HCT116 (cell line): ENCODE measurements around the gene SH3BP4.

Source experiments
- CBX3 ChIP-seq: IDR thresholded peaks from 2 replicates; pipeline ENCODE4 v1.6.1; 2012; ENCODE audit warnings: low read depth
- CEBPB ChIP-seq: IDR thresholded peaks from 2 replicates; pipeline ENCODE4 v1.6.1; 2012; ENCODE audit warnings: low read depth
- CTCF ChIP-seq, 3 experiments: fragments of 200-600 bp in 1 of 3; sonication (generic) in 1 of 3; IDR thresholded peaks in 2 of 3; conservative IDR thresholded peaks in 1 of 3; 2 replicates each; pipeline ENCODE4 v1.5.1; 2012 to 2017; ENCODE audit warnings: low read depth in 2 of 3, low read length in 2 of 3, antibody characterized with exemption in 1 of 3, borderline replicate concordance in 1 of 3, control low read depth in 1 of 3, mild to moderate bottlenecking in 1 of 3, mixed read lengths in 1 of 3, mixed run types in 1 of 3, moderate library complexity in 1 of 3; ENCODE audit not compliant: insufficient read depth in 1 of 3
- EGR1 ChIP-seq: IDR thresholded peaks from 2 replicates; pipeline ENCODE4 v1.6.1; 2012; ENCODE audit warnings: low read depth
- EZH2 ChIP-seq: fragments of 200-600 bp; sonication (generic); IDR thresholded peaks from 2 replicates; pipeline ENCODE4 v1.6.1; 2017; ENCODE audit warnings: antibody characterized with exemption, mixed run types
- EZH2phosphoT487 ChIP-seq: fragments of 200-600 bp; IDR thresholded peaks from 2 replicates; pipeline ENCODE4 v1.6.1; 2018; ENCODE audit warnings: antibody characterized with exemption, borderline replicate concordance
- POLR2A ChIP-seq: IDR thresholded peaks from 2 replicates; pipeline ENCODE4 v1.7.0; 2011; ENCODE audit warnings: borderline replicate concordance; ENCODE audit not compliant: insufficient read depth, insufficient read length; ENCODE audit errors: extremely low read depth
- POLR2AphosphoS5 ChIP-seq: IDR thresholded peaks from 2 replicates; pipeline ENCODE4 v1.6.1; 2011; ENCODE audit warnings: mild to moderate bottlenecking, low read depth, low read length, moderate library complexity
- SRF ChIP-seq: IDR thresholded peaks from 2 replicates; pipeline ENCODE4 v1.6.1; 2012; ENCODE audit warnings: low read depth
- TCF7L2 ChIP-seq: IDR thresholded peaks from 2 replicates; pipeline ENCODE4 v1.7.0; 2011; ENCODE audit warnings: borderline replicate concordance, inconsistent platforms; ENCODE audit not compliant: insufficient read depth, insufficient read length; ENCODE audit errors: extremely low read depth
- ZNF274 ChIP-seq: fragments of 200-500 bp; sonication (Bioruptor generic); IDR thresholded peaks from 2 replicates; pipeline ENCODE4 v1.6.1; 2014; ENCODE audit warnings: mild to moderate bottlenecking, low read depth, low read length, inconsistent platforms
- TF ChIP-seq, protein P1 (sequence below): IDR thresholded peaks from 2 replicates; pipeline ENCODE4 v1.6.1; 2012; ENCODE audit warnings: low read depth
- TF ChIP-seq, protein P2 (sequence below): IDR thresholded peaks from 2 replicates; pipeline ENCODE4 v1.6.1; 2012

GRCh38 chr2:234947556-234947955 lies 4.3 kb upstream of the SH3BP4 start:
- TF ChIP-seq EZH2 (no peak), POLR2A (no peak), CTCF (IDR thresholded peaks at IDR 0.05 in 2 of 3, conservative IDR thresholded peaks at IDR 0.05 in 1 of 3; ENCODE audit: borderline replicate concordance in 1 of 3, insufficient read depth in 1 of 3, low read depth in 2 of 3, low read length in 2 of 3) (no peak), ZNF274 (no peak), CEBPB (no peak), CBX3 (no peak), TCF7L2 (no peak), POLR2AphosphoS5 (no peak), EGR1 (no peak), EZH2phosphoT487 (no peak), SRF (no peak)
- TF ChIP-seq, protein P1, sequence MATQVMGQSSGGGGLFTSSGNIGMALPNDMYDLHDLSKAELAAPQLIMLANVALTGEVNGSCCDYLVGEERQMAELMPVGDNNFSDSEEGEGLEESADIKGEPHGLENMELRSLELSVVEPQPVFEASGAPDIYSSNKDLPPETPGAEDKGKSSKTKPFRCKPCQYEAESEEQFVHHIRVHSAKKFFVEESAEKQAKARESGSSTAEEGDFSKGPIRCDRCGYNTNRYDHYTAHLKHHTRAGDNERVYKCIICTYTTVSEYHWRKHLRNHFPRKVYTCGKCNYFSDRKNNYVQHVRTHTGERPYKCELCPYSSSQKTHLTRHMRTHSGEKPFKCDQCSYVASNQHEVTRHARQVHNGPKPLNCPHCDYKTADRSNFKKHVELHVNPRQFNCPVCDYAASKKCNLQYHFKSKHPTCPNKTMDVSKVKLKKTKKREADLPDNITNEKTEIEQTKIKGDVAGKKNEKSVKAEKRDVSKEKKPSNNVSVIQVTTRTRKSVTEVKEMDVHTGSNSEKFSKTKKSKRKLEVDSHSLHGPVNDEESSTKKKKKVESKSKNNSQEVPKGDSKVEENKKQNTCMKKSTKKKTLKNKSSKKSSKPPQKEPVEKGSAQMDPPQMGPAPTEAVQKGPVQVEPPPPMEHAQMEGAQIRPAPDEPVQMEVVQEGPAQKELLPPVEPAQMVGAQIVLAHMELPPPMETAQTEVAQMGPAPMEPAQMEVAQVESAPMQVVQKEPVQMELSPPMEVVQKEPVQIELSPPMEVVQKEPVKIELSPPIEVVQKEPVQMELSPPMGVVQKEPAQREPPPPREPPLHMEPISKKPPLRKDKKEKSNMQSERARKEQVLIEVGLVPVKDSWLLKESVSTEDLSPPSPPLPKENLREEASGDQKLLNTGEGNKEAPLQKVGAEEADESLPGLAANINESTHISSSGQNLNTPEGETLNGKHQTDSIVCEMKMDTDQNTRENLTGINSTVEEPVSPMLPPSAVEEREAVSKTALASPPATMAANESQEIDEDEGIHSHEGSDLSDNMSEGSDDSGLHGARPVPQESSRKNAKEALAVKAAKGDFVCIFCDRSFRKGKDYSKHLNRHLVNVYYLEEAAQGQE, result no peak
- TF ChIP-seq, protein P2, sequence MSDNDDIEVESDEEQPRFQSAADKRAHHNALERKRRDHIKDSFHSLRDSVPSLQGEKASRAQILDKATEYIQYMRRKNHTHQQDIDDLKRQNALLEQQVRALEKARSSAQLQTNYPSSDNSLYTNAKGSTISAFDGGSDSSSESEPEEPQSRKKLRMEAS, result no peak
